ENCODE measurements around the gene PITPNC1.
A peak's percentile ranks its signal among the peaks of the same experiment; 100 is the strongest.

PITPNC1 gene

GRCh38 chr17:67666028-67666427 is 288.9 kb downstream of the PITPNC1 start:
- no peaks in the 10 kb centered on the region for H3K4me1 ChIP-seq
- no peak overlapping the region for H3K4me2 ChIP-seq (ENCODE audit: low read length)
- no peak overlapping the region for H3K27ac ChIP-seq
- H3K4me3 ChIP-seq (ENCODE audit: low read depth, low read length) = no peak overlapping the region
- no peaks in the 10 kb centered on the region for H3K79me2 ChIP-seq
- H3K9me3 ChIP-seq (ENCODE audit: control insufficient read depth, low read length) = no peaks in the 10 kb centered on the region
- H3K36me3 ChIP-seq (ENCODE audit: control insufficient read depth, insufficient read depth, low read length) = no peaks in the 10 kb centered on the region
- H2AFZ ChIP-seq = no peak overlapping the region
- no peak overlapping the region for H3K9ac ChIP-seq
- no peaks in the 10 kb centered on the region for H3K27me3 ChIP-seq (ENCODE audit: control insufficient read depth, insufficient read depth, low read length)
- no peak for TF ChIP-seq CTCF (IDR thresholded peaks at IDR 0.05)

GRCh38 chr17:67666710-67667109 is 289.6 kb downstream of the PITPNC1 start:
- no peaks in the 10 kb centered on the region for H3K9me3 ChIP-seq (ENCODE audit: control insufficient read depth, low read length)
- H3K9ac ChIP-seq = no peak overlapping the region
- no peaks in the 10 kb centered on the region for H3K36me3 ChIP-seq (ENCODE audit: control insufficient read depth, insufficient read depth, low read length)
- peaks cover 6% of the 10 kb centered on the region for H3K4me1 ChIP-seq
- no peak overlapping the region for H2AFZ ChIP-seq
- no peak overlapping the region for H3K27ac ChIP-seq
- TF ChIP-seq CTCF (IDR thresholded peaks at IDR 0.05) = no peak
- no peak overlapping the region for H3K4me3 ChIP-seq (ENCODE audit: low read depth, low read length)
- no peaks in the 10 kb centered on the region for H3K27me3 ChIP-seq (ENCODE audit: control insufficient read depth, insufficient read depth, low read length)
- no peak overlapping the region for H3K4me2 ChIP-seq (ENCODE audit: low read length)
- H3K79me2 ChIP-seq = no peaks in the 10 kb centered on the region

- no peaks in the 10 kb centered on the region for H3K9me3 ChIP-seq (ENCODE audit: control insufficient read depth, low read length)
- no peak overlapping the region for H3K4me3 ChIP-seq (ENCODE audit: low read depth, low read length)
- no peaks in the 10 kb centered on the region for H3K27me3 ChIP-seq (ENCODE audit: control insufficient read depth, insufficient read depth, low read length)
- H3K36me3 ChIP-seq (ENCODE audit: control insufficient read depth, insufficient read depth, low read length) = no peaks in the 10 kb centered on the region
- peak overlapping the region; percentile 47 for H2AFZ ChIP-seq
- H3K4me2 ChIP-seq (ENCODE audit: low read length) = no peak overlapping the region
- no peak overlapping the region for H3K9ac ChIP-seq
- no peaks in the 10 kb centered on the region for H3K79me2 ChIP-seq
- TF ChIP-seq CTCF (IDR thresholded peaks at IDR 0.05) = no peak
- H3K27ac ChIP-seq = peak overlapping the region; percentile 39
- peaks cover 9% of the 10 kb centered on the region for H3K4me1 ChIP-seq
Measured at GRCh38 chr17:67671493-67671892, 294.4 kb downstream of the PITPNC1 start.

GRCh38 chr17:67672592-67673335 is 295.7 kb downstream of the PITPNC1 start:
- Histone ChIP-seq H3K9ac (no peak overlapping the region), H3K4me2 (ENCODE audit: low read length) (no peak overlapping the region), H3K4me3 (ENCODE audit: low read depth, low read length) (no peak overlapping the region), H3K4me1 (peaks cover 9% of the 10 kb centered on the region), H3K79me2 (no peaks in the 10 kb centered on the region), H2AFZ (no peak overlapping the region), H3K36me3 (ENCODE audit: control insufficient read depth, insufficient read depth, low read length) (no peaks in the 10 kb centered on the region), H3K9me3 (ENCODE audit: control insufficient read depth, low read length) (no peaks in the 10 kb centered on the region), H3K27me3 (ENCODE audit: control insufficient read depth, insufficient read depth, low read length) (no peaks in the 10 kb centered on the region), H3K27ac (no peak overlapping the region)
- TF ChIP-seq CTCF (IDR thresholded peaks at IDR 0.05) = no peak

- no peak for TF ChIP-seq CTCF (IDR thresholded peaks at IDR 0.05)
- no peaks in the 10 kb centered on the region for H3K36me3 ChIP-seq (ENCODE audit: control insufficient read depth, insufficient read depth, low read length)
- no peak overlapping the region for H3K4me3 ChIP-seq (ENCODE audit: low read depth, low read length)
- H3K79me2 ChIP-seq = no peaks in the 10 kb centered on the region
- H3K9me3 ChIP-seq (ENCODE audit: control insufficient read depth, low read length) = no peaks in the 10 kb centered on the region
- no peak overlapping the region for H2AFZ ChIP-seq
- no peak overlapping the region for H3K27ac ChIP-seq
- no peak overlapping the region for H3K9ac ChIP-seq
- peaks cover 9% of the 10 kb centered on the region for H3K4me1 ChIP-seq
- no peak overlapping the region for H3K4me2 ChIP-seq (ENCODE audit: low read length)
- no peaks in the 10 kb centered on the region for H3K27me3 ChIP-seq (ENCODE audit: control insufficient read depth, insufficient read depth, low read length)
Measured at GRCh38 chr17:67675481-67675880, 298.4 kb downstream of the PITPNC1 start.
